Stimulated activated naive CD4-positive, alpha-beta T cell (primary cell): ENCODE data around the gene C3orf70.
"Not testable (repeated sequence)": the region's sequence is repeated elsewhere in the genome, so short reads cannot be mapped to it uniquely, and the experiment has no call there.

ENCODE experiments used
- DNase-seq, 6 experiments: peaks; one replicate each; lab custom pipeline; 2025; lab: John Stamatoyannopoulos, UW

Gene C3orf70

GRCh38 chr3:185151101-185151963 lies 1.5 kb downstream of the C3orf70 start:
- no peak for DNase-seq

- no peak for DNase-seq
Observed at GRCh38 chr3:185150561-185150960, 2.3 kb downstream of the C3orf70 start.

- DNase-seq = no peak
Observed at GRCh38 chr3:185149591-185149990, 3.3 kb downstream of the C3orf70 start.

- DNase-seq = no peak
Observed at GRCh38 chr3:185145511-185145910, 7.3 kb downstream of the C3orf70 start.

GRCh38 chr3:185144784-185145183 lies 8.1 kb downstream of the C3orf70 start:
- no peak for DNase-seq

GRCh38 chr3:185137821-185138220 lies 15.0 kb downstream of the C3orf70 start:
- DNase-seq = no peak

GRCh38 chr3:185134509-185134908 lies 18.4 kb downstream of the C3orf70 start:
- DNase-seq = no peak

GRCh38 chr3:185131602-185132256 lies 21.1 kb downstream of the C3orf70 start:
- no peak for DNase-seq

GRCh38 chr3:185129083-185129482 lies 23.8 kb downstream of the C3orf70 start:
- DNase-seq = no peak

- no peak for DNase-seq
Observed at GRCh38 chr3:185126201-185126600, 26.7 kb downstream of the C3orf70 start.

- no peak for DNase-seq
Observed at GRCh38 chr3:185120126-185120525, 32.7 kb downstream of the C3orf70 start.

- no peak for DNase-seq
Observed at GRCh38 chr3:185115371-185115770, 37.5 kb downstream of the C3orf70 start.

GRCh38 chr3:185114756-185115155 lies 38.1 kb downstream of the C3orf70 start:
- DNase-seq = no peak

- no peak for DNase-seq
Observed at GRCh38 chr3:185112186-185112585, 40.7 kb downstream of the C3orf70 start.

- not testable (repeated sequence) for DNase-seq
Observed at GRCh38 chr3:185109012-185109411, 43.8 kb downstream of the C3orf70 start.

- DNase-seq = not testable (repeated sequence)
Observed at GRCh38 chr3:185106256-185106890, 46.5 kb downstream of the C3orf70 start.

GRCh38 chr3:185103359-185104127 lies 49.3 kb downstream of the C3orf70 start:
- no peak for DNase-seq

- no peak for DNase-seq
Observed at GRCh38 chr3:185094697-185095096, 58.2 kb downstream of the C3orf70 start.

GRCh38 chr3:185093116-185093515 lies 59.7 kb downstream of the C3orf70 start:
- DNase-seq = no peak

- no peak for DNase-seq
Observed at GRCh38 chr3:185090811-185091210, 62.0 kb downstream of the C3orf70 start.

- DNase-seq = no peak
Observed at GRCh38 chr3:185089751-185090150, 63.1 kb downstream of the C3orf70 start.

- no peak for DNase-seq
Observed at GRCh38 chr3:185089343-185089742, 63.5 kb downstream of the C3orf70 start.
